Cardiac muscle cell (in vitro differentiated cells and primary cell): ENCODE data around the gene FPGS. TPM values are rescaled to one million over a fixed set of nuclear protein-coding genes. Genes with fewer than 3 reads are reported as not detected.
"Not testable (repeated sequence)": the region's sequence is repeated elsewhere in the genome, so short reads cannot be mapped to it uniquely, and the experiment has no call there.

ENCODE experiments used
- DNase-seq, 2 donors: peaks; one replicate each; pipeline versions ENCODE4 v3.0.0 to v3.0.0-alpha.2; 2010 to 2017; ENCODE audit warnings: low read depth in 1 of 2, low spot score in 1 of 2
- H3K27ac ChIP-seq: fragments of 200-600 bp; sonication (generic); 2 replicates; pipeline ENCODE4 v1.5.1; 2016
- H3K27me3 ChIP-seq: fragments of 200-600 bp; sonication (generic); 2 replicates; pipeline ENCODE4 v1.6.0; 2016; ENCODE audit warnings: control low read depth
- H3K36me3 ChIP-seq: fragments of 200-600 bp; sonication (generic); 2 replicates; pipeline ENCODE4 v1.5.1; 2016; ENCODE audit warnings: control low read depth
- H3K4me1 ChIP-seq: fragments of 200-600 bp; sonication (generic); 2 replicates; pipeline ENCODE4 v1.8.1; 2017; ENCODE audit warnings: low read depth, mild to moderate bottlenecking, mixed run types
- H3K4me3 ChIP-seq: fragments of 200-600 bp; sonication (generic); 2 replicates; pipeline ENCODE4 v1.5.1; 2016; ENCODE audit warnings: mild to moderate bottlenecking
- H3K9me3 ChIP-seq: fragments of 200-600 bp; sonication (generic); 2 replicates; pipeline ENCODE4 v1.5.1; 2017; ENCODE audit warnings: low read depth, mild to moderate bottlenecking, control low read depth
- CTCF ChIP-seq: IDR thresholded peaks from 2 replicates; pipeline ENCODE4 v1.5.1; 2012; ENCODE audit warnings: low read depth, mild to moderate bottlenecking, low read length
- polyA plus RNA-seq: library from polyadenylated mRNA; unstranded; fragments of >200 nt; fragmentation: Nextera tagmentation; extraction: Ambion mirVana; gene quantifications from 2 replicates; pipeline ENCODE4 v1.2.1, GENCODE V29; 2016
- total RNA-seq: library from RNA; depleted of rRNA; stranded (reverse); fragments of >200 nt; gene quantifications from 2 replicates; pipeline ENCODE4 v1.2.3, GENCODE V29; 2016

FPGS gene
- total and polyA plus RNA-seq, 2 experiments from 2014 or later, result 78.3 to 123 TPM

GRCh38 chr9:127755061-127756060, 47.3 kb upstream of the FPGS start:
- peaks cover 58% of the 10 kb centered on the region for H3K27me3 ChIP-seq
- peak overlapping the region; percentile 18 for H3K4me3 ChIP-seq
- H3K9me3 ChIP-seq, result no peaks in the 10 kb centered on the region
- H3K4me1 ChIP-seq, result no peaks in the 10 kb centered on the region
- peak in 1 of 2 donors; percentile 52 for DNase-seq
- no peaks in the 10 kb centered on the region for H3K36me3 ChIP-seq
- H3K27ac ChIP-seq, result no peak overlapping the region
- no peak for TF ChIP-seq CTCF

- DNase-seq, result no peak
- Histone ChIP-seq H3K27me3 (peaks cover 58% of the 10 kb centered on the region), H3K27ac (no peak overlapping the region), H3K4me1 (no peaks in the 10 kb centered on the region), H3K36me3 (no peaks in the 10 kb centered on the region), H3K4me3 (no peak overlapping the region), H3K9me3 (no peaks in the 10 kb centered on the region)
- TF ChIP-seq CTCF, result no peak
These were observed 46.4 kb upstream of the FPGS start for GRCh38 chr9:127756233-127756632.

GRCh38 chr9:127756776-127757175, 45.9 kb upstream of the FPGS start:
- not testable (repeated sequence) for H3K36me3 ChIP-seq, H3K9me3 ChIP-seq, H3K4me3 ChIP-seq, H3K4me1 ChIP-seq, H3K27ac ChIP-seq, DNase-seq
- peaks cover 55% of the 10 kb centered on the region for H3K27me3 ChIP-seq

GRCh38 chr9:127758843-127759242, 43.8 kb upstream of the FPGS start:
- Histone ChIP-seq H3K4me1 (no peaks in the 10 kb centered on the region), H3K9me3 (no peaks in the 10 kb centered on the region), H3K36me3 (no peaks in the 10 kb centered on the region), H3K27me3 (peaks cover 34% of the 10 kb centered on the region), H3K27ac (no peak overlapping the region), H3K4me3 (no peak overlapping the region)
- no peak for DNase-seq
- no peak for TF ChIP-seq CTCF

GRCh38 chr9:127761061-127761460, 41.6 kb upstream of the FPGS start:
- no peak for TF ChIP-seq CTCF
- no peaks in the 10 kb centered on the region for H3K9me3 ChIP-seq
- H3K4me1 ChIP-seq, result no peaks in the 10 kb centered on the region
- no peaks in the 10 kb centered on the region for H3K36me3 ChIP-seq
- H3K27ac ChIP-seq, result no peak overlapping the region
- DNase-seq, result no peak
- no peak overlapping the region for H3K4me3 ChIP-seq
- peaks cover 12% of the 10 kb centered on the region for H3K27me3 ChIP-seq

GRCh38 chr9:127761491-127761956, 41.2 kb upstream of the FPGS start:
- no peaks in the 10 kb centered on the region for H3K4me1 ChIP-seq
- H3K9me3 ChIP-seq, result no peaks in the 10 kb centered on the region
- peaks cover 7% of the 10 kb centered on the region for H3K27me3 ChIP-seq
- TF ChIP-seq CTCF, result no peak
- no peak overlapping the region for H3K27ac ChIP-seq
- H3K4me3 ChIP-seq, result no peak overlapping the region
- no peaks in the 10 kb centered on the region for H3K36me3 ChIP-seq
- DNase-seq, result no peak
